WTC11 (cell line): ENCODE data around the gene RHOB. TPM values are rescaled to one million over a fixed set of nuclear protein-coding genes. Genes with fewer than 3 reads are reported as not detected.

Experiments
- ATAC-seq: fragments of 200-7000 bp; cut with Tn5 transposase; 2 replicates; pipeline ENCODE4 v1.10.0; 2021; ENCODE audit warnings: mild to moderate bottlenecking, moderate library complexity
- CTCF ChIA-PET: fragments of 300-600 bp; sonication (Branson Sonifier 250); formaldehyde crosslinking; loops from one replicate; lab custom pipeline; 2021; ENCODE audit warnings: antibody characterized with exemption; lab: Charles Lee
- POLR2A ChIA-PET: fragments of 350-600 bp; sonication (Branson Sonifier 250); formaldehyde crosslinking; loops from one replicate; lab custom pipeline; 2021; ENCODE audit warnings: antibody characterized with exemption; lab: Charles Lee
- DNase-seq: peaks from one replicate; pipeline ENCODE4 v3.0.0; 2021; ENCODE audit warnings: low spot score
- H3K27ac Mint-ChIP-seq: 2 replicates; pipeline ENCODE4 v1.8.0; 2021; ENCODE audit warnings: mixed read lengths
- H3K27me3 Mint-ChIP-seq: 2 replicates; pipeline ENCODE4 v1.8.0; 2021; ENCODE audit warnings: low read depth, mild to moderate bottlenecking, moderate library complexity, mixed read lengths
- H3K36me3 Mint-ChIP-seq: 2 replicates; pipeline ENCODE4 v1.8.0; 2021; ENCODE audit warnings: mixed read lengths
- H3K4me1 Mint-ChIP-seq: 2 replicates; pipeline ENCODE4 v1.8.0; 2022; ENCODE audit warnings: mixed read lengths
- H3K4me3 Mint-ChIP-seq: 2 replicates; pipeline ENCODE4 v1.8.0; 2021; ENCODE audit warnings: mild to moderate bottlenecking, moderate library complexity, mixed read lengths
- H3K9me3 Mint-ChIP-seq: 2 replicates; pipeline ENCODE4 v1.8.0; 2021; ENCODE audit warnings: mixed read lengths
- CBFB ChIP-seq: sonication (generic); formaldehyde crosslinking; IDR thresholded peaks from 2 replicates; pipeline ENCODE4 v1.8.1; 2022; ENCODE audit warnings: mild to moderate bottlenecking, low read depth, missing genetic modification reagents
- GRHL2 ChIP-seq: fragments of 250-450 bp; sonication (Bioruptor Pico); IDR thresholded peaks from 2 replicates; pipeline ENCODE4 v1.8.0; 2022; ENCODE audit warnings: mild to moderate bottlenecking, moderate library complexity; ENCODE audit not compliant: insufficient replicate concordance, severe bottlenecking
- HMGA2 ChIP-seq: fragments of 250-450 bp; sonication (Bioruptor Pico); IDR thresholded peaks from 2 replicates; pipeline ENCODE4 v1.4.0; 2021; ENCODE audit warnings: mild to moderate bottlenecking, moderate library complexity
- KAT7 ChIP-seq: sonication (generic); formaldehyde crosslinking; IDR thresholded peaks from 2 replicates; pipeline ENCODE4 v1.8.1; 2023; ENCODE audit warnings: missing genetic modification reagents, mild to moderate bottlenecking, borderline replicate concordance
- MXD4 ChIP-seq: fragments of 250-450 bp; sonication (Bioruptor Pico); IDR thresholded peaks from 2 replicates; pipeline ENCODE4 v1.8.0; 2021; ENCODE audit warnings: mild to moderate bottlenecking, moderate library complexity, borderline replicate concordance
- RORB ChIP-seq: fragments of 250-450 bp; sonication (Bioruptor Pico); IDR thresholded peaks from 2 replicates; pipeline ENCODE4 v1.9.0; 2021; ENCODE audit warnings: mild to moderate bottlenecking
- SMAD4 ChIP-seq: sonication (generic); formaldehyde crosslinking; IDR thresholded peaks from 2 replicates; pipeline ENCODE4 v1.8.0; 2022; ENCODE audit warnings: mild to moderate bottlenecking, missing genetic modification reagents
- SP1 ChIP-seq: sonication (generic); formaldehyde crosslinking; conservative IDR thresholded peaks from 2 replicates; pipeline ENCODE4 v1.8.1; 2022; ENCODE audit warnings: missing genetic modification reagents
- TP53 ChIP-seq: sonication (generic); formaldehyde crosslinking; IDR thresholded peaks from 2 replicates; pipeline ENCODE4 v1.8.1; 2023; ENCODE audit warnings: mild to moderate bottlenecking, missing genetic modification reagents
- ZNF423 ChIP-seq: fragments of 250-450 bp; sonication (Bioruptor Pico); IDR thresholded peaks from 2 replicates; pipeline ENCODE4 v2.1.2; 2022; ENCODE audit warnings: mild to moderate bottlenecking, moderate library complexity
- ZNF671 ChIP-seq: fragments of 250-450 bp; sonication (Bioruptor Pico); IDR thresholded peaks from 2 replicates; pipeline ENCODE4 v1.8.0; 2021; ENCODE audit warnings: mild to moderate bottlenecking
- total RNA-seq: library from RNA; stranded (reverse); gene quantifications from 3 replicates; pipeline ENCODE4 v1.2.3, GENCODE V29; 2021
- TF ChIP-seq, protein P1 (sequence below): fragments of 250-450 bp; sonication (Bioruptor Pico); IDR thresholded peaks from 2 replicates; pipeline ENCODE4 v1.9.0; 2021; ENCODE audit warnings: mild to moderate bottlenecking
- TF ChIP-seq, protein P2 (sequence below): fragments of 250-450 bp; sonication (Bioruptor Pico); IDR thresholded peaks from 2 replicates; pipeline ENCODE4 v1.9.0; 2021; ENCODE audit warnings: mild to moderate bottlenecking
- TF ChIP-seq, protein P3 (sequence below): sonication (generic); formaldehyde crosslinking; IDR thresholded peaks from 2 replicates; pipeline ENCODE4 v1.8.0; 2023; ENCODE audit warnings: mild to moderate bottlenecking, missing genetic modification reagents
- TF ChIP-seq, protein P4 (sequence below): sonication (generic); formaldehyde crosslinking; IDR thresholded peaks from 2 replicates; pipeline ENCODE4 v1.8.1; 2023; ENCODE audit warnings: mild to moderate bottlenecking, missing genetic modification reagents, moderate library complexity
- TF ChIP-seq, protein P5 (sequence below): sonication (generic); formaldehyde crosslinking; IDR thresholded peaks from 2 replicates; pipeline ENCODE4 v1.8.0; 2022; ENCODE audit warnings: mild to moderate bottlenecking, missing genetic modification reagents
- TF ChIP-seq, protein P6 (sequence below): sonication (generic); formaldehyde crosslinking; IDR thresholded peaks from 2 replicates; pipeline ENCODE4 v1.8.0; 2022; ENCODE audit warnings: mild to moderate bottlenecking, missing genetic modification reagents
- TF ChIP-seq, protein P7 (sequence below): sonication (generic); formaldehyde crosslinking; IDR thresholded peaks from 2 replicates; pipeline ENCODE4 v1.8.1; 2023; ENCODE audit warnings: mild to moderate bottlenecking, missing genetic modification reagents, borderline replicate concordance

The RHOB gene
- total RNA-seq, 1 experiment from 2014 or later: 20.4 TPM

DNA sequence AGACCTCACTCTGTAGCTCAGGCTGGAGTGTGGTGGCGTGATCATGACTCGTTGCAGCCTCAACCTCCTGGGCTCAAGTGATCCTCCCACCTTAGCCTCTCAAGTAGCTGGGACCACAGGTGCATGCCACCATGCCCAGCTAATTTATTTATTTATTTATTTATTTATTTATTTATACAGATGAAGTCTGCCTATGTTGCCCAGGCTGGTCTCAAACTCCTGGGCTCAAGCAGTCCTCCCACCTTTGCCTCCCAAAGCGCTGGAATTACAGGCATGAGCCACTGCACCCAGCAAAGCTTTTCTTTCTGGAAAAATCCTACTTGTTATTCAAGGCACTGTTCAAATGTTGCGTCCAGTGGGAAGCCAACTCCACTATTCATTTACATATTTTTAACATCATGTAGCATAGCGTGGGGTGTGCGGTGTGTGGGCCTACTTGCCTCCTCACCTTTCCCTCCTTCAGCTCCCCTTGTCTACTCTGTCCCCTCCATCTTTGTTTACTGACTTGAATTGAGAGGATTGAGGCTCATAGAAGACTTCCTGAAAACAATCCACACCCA lies 6.8 kb upstream of the RHOB start (continued):
- TF ChIP-seq, protein P1, sequence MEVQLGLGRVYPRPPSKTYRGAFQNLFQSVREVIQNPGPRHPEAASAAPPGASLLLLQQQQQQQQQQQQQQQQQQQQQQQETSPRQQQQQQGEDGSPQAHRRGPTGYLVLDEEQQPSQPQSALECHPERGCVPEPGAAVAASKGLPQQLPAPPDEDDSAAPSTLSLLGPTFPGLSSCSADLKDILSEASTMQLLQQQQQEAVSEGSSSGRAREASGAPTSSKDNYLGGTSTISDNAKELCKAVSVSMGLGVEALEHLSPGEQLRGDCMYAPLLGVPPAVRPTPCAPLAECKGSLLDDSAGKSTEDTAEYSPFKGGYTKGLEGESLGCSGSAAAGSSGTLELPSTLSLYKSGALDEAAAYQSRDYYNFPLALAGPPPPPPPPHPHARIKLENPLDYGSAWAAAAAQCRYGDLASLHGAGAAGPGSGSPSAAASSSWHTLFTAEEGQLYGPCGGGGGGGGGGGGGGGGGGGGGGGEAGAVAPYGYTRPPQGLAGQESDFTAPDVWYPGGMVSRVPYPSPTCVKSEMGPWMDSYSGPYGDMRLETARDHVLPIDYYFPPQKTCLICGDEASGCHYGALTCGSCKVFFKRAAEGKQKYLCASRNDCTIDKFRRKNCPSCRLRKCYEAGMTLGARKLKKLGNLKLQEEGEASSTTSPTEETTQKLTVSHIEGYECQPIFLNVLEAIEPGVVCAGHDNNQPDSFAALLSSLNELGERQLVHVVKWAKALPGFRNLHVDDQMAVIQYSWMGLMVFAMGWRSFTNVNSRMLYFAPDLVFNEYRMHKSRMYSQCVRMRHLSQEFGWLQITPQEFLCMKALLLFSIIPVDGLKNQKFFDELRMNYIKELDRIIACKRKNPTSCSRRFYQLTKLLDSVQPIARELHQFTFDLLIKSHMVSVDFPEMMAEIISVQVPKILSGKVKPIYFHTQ (CRISPR knock-in tag): no peak
- TF ChIP-seq, protein P2, sequence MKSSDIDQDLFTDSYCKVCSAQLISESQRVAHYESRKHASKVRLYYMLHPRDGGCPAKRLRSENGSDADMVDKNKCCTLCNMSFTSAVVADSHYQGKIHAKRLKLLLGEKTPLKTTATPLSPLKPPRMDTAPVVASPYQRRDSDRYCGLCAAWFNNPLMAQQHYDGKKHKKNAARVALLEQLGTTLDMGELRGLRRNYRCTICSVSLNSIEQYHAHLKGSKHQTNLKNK: no peak
- TF ChIP-seq SMAD4 (CRISPR knock-in tag): no peak
- no peak for TF ChIP-seq ZNF423 (CRISPR knock-in tag)

DNA sequence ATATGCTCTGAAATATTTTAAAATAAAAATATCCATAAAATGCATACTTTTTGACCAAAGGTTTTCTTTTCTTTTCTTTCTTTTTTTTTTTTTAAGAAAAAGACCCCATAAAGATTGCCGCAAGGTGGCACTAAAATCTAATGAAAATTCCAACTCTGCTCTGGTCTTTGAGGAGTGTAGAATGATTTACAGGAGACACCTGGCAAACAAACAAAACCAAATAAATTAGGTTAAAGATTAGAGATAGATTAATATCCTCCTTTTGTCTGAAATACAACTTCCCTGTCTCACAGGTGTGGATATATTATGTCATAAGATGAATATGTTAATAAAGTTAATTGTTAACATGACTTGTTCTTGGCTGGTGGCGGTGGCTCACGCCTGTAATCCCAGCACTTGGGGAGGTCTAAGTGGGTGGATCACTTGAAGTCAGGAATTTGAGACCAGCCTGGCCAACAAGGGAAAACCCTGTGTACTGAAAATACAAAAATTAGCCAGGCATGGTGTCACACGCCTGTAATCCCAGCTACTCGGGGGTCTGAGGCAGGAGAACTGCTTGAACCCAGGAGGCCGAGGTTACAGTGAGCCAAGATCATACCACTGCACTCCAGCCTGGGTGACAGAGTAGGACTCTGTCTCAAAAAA lies 3.5 kb upstream of the RHOB start:
- ChIA-PET CTCF (interaction anchor here (1.2 to 4.8 kb wide), 4 partner anchors 11 to 208 kb away, joined by 3 to 118 read pairs (median 10); partner anchors contain the start of gene HS1BP3), POLR2A (no interaction called here)
- Mint-ChIP-seq H3K36me3 (no peaks in the 10 kb centered on the region), H3K4me3 (no peak overlapping the region), H3K27ac (no peak overlapping the region), H3K4me1 (peaks cover 12% of the 10 kb centered on the region), H3K27me3 (peaks cover 25% of the 10 kb centered on the region), H3K9me3 (no peaks in the 10 kb centered on the region)
- ATAC-seq: no peak
- no peak for DNase-seq
- TF ChIP-seq, protein P3, sequence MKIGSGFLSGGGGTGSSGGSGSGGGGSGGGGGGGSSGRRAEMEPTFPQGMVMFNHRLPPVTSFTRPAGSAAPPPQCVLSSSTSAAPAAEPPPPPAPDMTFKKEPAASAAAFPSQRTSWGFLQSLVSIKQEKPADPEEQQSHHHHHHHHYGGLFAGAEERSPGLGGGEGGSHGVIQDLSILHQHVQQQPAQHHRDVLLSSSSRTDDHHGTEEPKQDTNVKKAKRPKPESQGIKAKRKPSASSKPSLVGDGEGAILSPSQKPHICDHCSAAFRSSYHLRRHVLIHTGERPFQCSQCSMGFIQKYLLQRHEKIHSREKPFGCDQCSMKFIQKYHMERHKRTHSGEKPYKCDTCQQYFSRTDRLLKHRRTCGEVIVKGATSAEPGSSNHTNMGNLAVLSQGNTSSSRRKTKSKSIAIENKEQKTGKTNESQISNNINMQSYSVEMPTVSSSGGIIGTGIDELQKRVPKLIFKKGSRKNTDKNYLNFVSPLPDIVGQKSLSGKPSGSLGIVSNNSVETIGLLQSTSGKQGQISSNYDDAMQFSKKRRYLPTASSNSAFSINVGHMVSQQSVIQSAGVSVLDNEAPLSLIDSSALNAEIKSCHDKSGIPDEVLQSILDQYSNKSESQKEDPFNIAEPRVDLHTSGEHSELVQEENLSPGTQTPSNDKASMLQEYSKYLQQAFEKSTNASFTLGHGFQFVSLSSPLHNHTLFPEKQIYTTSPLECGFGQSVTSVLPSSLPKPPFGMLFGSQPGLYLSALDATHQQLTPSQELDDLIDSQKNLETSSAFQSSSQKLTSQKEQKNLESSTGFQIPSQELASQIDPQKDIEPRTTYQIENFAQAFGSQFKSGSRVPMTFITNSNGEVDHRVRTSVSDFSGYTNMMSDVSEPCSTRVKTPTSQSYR (CRISPR knock-in tag): no peak
- no peak for TF ChIP-seq HMGA2
- TF ChIP-seq, protein P4, sequence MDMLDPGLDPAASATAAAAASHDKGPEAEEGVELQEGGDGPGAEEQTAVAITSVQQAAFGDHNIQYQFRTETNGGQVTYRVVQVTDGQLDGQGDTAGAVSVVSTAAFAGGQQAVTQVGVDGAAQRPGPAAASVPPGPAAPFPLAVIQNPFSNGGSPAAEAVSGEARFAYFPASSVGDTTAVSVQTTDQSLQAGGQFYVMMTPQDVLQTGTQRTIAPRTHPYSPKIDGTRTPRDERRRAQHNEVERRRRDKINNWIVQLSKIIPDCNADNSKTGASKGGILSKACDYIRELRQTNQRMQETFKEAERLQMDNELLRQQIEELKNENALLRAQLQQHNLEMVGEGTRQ (CRISPR knock-in tag): no peak
- TF ChIP-seq MXD4 (CRISPR knock-in tag): no peak
- no peak for TF ChIP-seq KAT7 (CRISPR knock-in tag)
- TF ChIP-seq, protein P5, sequence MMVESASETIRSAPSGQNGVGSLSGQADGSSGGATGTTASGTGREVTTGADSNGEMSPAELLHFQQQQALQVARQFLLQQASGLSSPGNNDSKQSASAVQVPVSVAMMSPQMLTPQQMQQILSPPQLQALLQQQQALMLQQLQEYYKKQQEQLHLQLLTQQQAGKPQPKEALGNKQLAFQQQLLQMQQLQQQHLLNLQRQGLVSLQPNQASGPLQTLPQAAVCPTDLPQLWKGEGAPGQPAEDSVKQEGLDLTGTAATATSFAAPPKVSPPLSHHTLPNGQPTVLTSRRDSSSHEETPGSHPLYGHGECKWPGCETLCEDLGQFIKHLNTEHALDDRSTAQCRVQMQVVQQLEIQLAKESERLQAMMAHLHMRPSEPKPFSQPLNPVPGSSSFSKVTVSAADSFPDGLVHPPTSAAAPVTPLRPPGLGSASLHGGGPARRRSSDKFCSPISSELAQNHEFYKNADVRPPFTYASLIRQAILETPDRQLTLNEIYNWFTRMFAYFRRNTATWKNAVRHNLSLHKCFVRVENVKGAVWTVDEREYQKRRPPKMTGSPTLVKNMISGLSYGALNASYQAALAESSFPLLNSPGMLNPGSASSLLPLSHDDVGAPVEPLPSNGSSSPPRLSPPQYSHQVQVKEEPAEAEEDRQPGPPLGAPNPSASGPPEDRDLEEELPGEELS: no peak
- TF ChIP-seq, protein P6, sequence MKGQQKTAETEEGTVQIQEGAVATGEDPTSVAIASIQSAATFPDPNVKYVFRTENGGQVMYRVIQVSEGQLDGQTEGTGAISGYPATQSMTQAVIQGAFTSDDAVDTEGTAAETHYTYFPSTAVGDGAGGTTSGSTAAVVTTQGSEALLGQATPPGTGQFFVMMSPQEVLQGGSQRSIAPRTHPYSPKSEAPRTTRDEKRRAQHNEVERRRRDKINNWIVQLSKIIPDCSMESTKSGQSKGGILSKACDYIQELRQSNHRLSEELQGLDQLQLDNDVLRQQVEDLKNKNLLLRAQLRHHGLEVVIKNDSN: no peak
- TF ChIP-seq ZNF423 (CRISPR knock-in tag): no peak
- TF ChIP-seq TP53 (CRISPR knock-in tag): no peak
- no peak for TF ChIP-seq CBFB (CRISPR knock-in tag)
- TF ChIP-seq SP1 (CRISPR knock-in tag): no peak
- no peak for TF ChIP-seq RORB (CRISPR knock-in tag)
- TF ChIP-seq, protein P7, sequence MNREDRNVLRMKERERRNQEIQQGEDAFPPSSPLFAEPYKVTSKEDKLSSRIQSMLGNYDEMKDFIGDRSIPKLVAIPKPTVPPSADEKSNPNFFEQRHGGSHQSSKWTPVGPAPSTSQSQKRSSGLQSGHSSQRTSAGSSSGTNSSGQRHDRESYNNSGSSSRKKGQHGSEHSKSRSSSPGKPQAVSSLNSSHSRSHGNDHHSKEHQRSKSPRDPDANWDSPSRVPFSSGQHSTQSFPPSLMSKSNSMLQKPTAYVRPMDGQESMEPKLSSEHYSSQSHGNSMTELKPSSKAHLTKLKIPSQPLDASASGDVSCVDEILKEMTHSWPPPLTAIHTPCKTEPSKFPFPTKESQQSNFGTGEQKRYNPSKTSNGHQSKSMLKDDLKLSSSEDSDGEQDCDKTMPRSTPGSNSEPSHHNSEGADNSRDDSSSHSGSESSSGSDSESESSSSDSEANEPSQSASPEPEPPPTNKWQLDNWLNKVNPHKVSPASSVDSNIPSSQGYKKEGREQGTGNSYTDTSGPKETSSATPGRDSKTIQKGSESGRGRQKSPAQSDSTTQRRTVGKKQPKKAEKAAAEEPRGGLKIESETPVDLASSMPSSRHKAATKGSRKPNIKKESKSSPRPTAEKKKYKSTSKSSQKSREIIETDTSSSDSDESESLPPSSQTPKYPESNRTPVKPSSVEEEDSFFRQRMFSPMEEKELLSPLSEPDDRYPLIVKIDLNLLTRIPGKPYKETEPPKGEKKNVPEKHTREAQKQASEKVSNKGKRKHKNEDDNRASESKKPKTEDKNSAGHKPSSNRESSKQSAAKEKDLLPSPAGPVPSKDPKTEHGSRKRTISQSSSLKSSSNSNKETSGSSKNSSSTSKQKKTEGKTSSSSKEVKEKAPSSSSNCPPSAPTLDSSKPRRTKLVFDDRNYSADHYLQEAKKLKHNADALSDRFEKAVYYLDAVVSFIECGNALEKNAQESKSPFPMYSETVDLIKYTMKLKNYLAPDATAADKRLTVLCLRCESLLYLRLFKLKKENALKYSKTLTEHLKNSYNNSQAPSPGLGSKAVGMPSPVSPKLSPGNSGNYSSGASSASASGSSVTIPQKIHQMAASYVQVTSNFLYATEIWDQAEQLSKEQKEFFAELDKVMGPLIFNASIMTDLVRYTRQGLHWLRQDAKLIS (CRISPR knock-in tag): no peak
- TF ChIP-seq GRHL2: no peak
- TF ChIP-seq ZNF671 (CRISPR knock-in tag): no peak
